Left kidney (tissue), 2 donors: ENCODE data around the gene ADSS1. TPM values are rescaled to one million over a fixed set of nuclear protein-coding genes. Genes with fewer than 3 reads are reported as not detected.

ENCODE experiments used
- DNase-seq: peaks from one replicate; pipeline ENCODE4 v3.0.0-alpha.2; 2013
- polyA plus RNA-seq: library from polyadenylated mRNA; unstranded; fragments of 120-200 nt; gene quantifications from one replicate; pipeline ENCODE4 v1.2.1, GENCODE V29; 2013; ENCODE audit not compliant: insufficient read length

Gene ADSS1
- polyA plus RNA-seq, 1 donor, result 16.0 TPM

GRCh38 chr14:104768437-104769323, 44.7 kb downstream of the ADSS1 start:
- DNase-seq, result peak; percentile 81

GRCh38 chr14:104769324-104770071, 45.5 kb downstream of the ADSS1 start:
- no peak for DNase-seq

- DNase-seq, result no peak
Measured at GRCh38 chr14:104770072-104770579, 46.1 kb downstream of the ADSS1 start.

- no peak for DNase-seq
Measured at GRCh38 chr14:104770851-104771272, 46.8 kb downstream of the ADSS1 start.

GRCh38 chr14:104771374-104771773, 47.3 kb downstream of the ADSS1 start:
- no peak for DNase-seq

GRCh38 chr14:104771918-104772706, 48.1 kb downstream of the ADSS1 start:
- no peak for DNase-seq

GRCh38 chr14:104772707-104773504, 48.9 kb downstream of the ADSS1 start:
- no peak for DNase-seq

GRCh38 chr14:104773505-104774452, 49.8 kb downstream of the ADSS1 start:
- no peak for DNase-seq

- no peak for DNase-seq
Measured at GRCh38 chr14:104774453-104775072, 50.5 kb downstream of the ADSS1 start.

- no peak for DNase-seq
Measured at GRCh38 chr14:104775073-104775489, 51.1 kb downstream of the ADSS1 start.

GRCh38 chr14:104776481-104776880, 52.5 kb downstream of the ADSS1 start:
- no peak for DNase-seq

GRCh38 chr14:104776961-104777807, 53.2 kb downstream of the ADSS1 start:
- no peak for DNase-seq

- no peak for DNase-seq
Measured at GRCh38 chr14:104777808-104778249, 53.8 kb downstream of the ADSS1 start.

- no peak for DNase-seq
Measured at GRCh38 chr14:104778694-104779331, 54.8 kb downstream of the ADSS1 start.

- no peak for DNase-seq
Measured at GRCh38 chr14:104779776-104780512, 55.9 kb downstream of the ADSS1 start.

GRCh38 chr14:104780513-104781030, 56.5 kb downstream of the ADSS1 start:
- DNase-seq, result no peak
